Measurements from ENCODE around the gene TPD52L1.

TPD52L1 gene

GRCh38 chr6:125212377-125212776 is 58.8 kb downstream of the TPD52L1 start:
- Histone ChIP-seq H3K27me3 (ENCODE audit: control insufficient read depth in 1 of 2, insufficient read depth in 1 of 2, low read length in 2 of 2) (no peaks in the 10 kb centered on the region), H4K8ac (ENCODE audit: low read length) (peak overlapping the region; percentile 33), H3K4me3 (ENCODE audit: insufficient read depth in 1 of 2, low read depth in 1 of 2, low read length in 2 of 2) (no peak overlapping the region), H2AK5ac (ENCODE audit: low read length, severe bottlenecking) (no peak overlapping the region), H3K36me3 (ENCODE audit: control insufficient read depth in 1 of 2, insufficient read depth in 2 of 2, low read depth in 1 of 2, low read length in 2 of 2) (no peaks in the 10 kb centered on the region), H3K14ac (ENCODE audit: low read length in 2 of 2) (no peak overlapping the region), H3K18ac (ENCODE audit: low read depth in 1 of 2, low read length in 2 of 2) (no peak overlapping the region), H3K9ac (ENCODE audit: low read length) (no peak overlapping the region), H2AFZ (ENCODE audit: low read depth, low read length) (no peak overlapping the region), H3K4me1 (ENCODE audit: control insufficient read depth, insufficient read depth, low read depth, low read length) (peaks cover 2% of the 10 kb centered on the region), H3K23ac (ENCODE audit: low read length in 2 of 2) (no peak overlapping the region), H3K4me2 (ENCODE audit: low read length, poor library complexity, severe bottlenecking) (no peak overlapping the region), H4K91ac (ENCODE audit: low read length) (no peak overlapping the region), H3K9me3 (ENCODE audit: control insufficient read depth, low read length) (no peaks in the 10 kb centered on the region), H2BK15ac (ENCODE audit: low read depth, poor library complexity, severe bottlenecking) (no peak overlapping the region), H3K79me1 (replicated peaks; ENCODE audit: low read length, poor library complexity, severe bottlenecking) (peaks cover 13% of the 10 kb centered on the region), H2BK12ac (ENCODE audit: low read length in 2 of 2) (no peak overlapping the region), H3K4ac (ENCODE audit: low read depth in 1 of 2, low read length in 2 of 2) (no peak overlapping the region), H2BK5ac (ENCODE audit: low read depth, low read length, poor library complexity, severe bottlenecking) (no peak overlapping the region), H3K27ac (ENCODE audit: low read length, poor library complexity, severe bottlenecking) (no peak overlapping the region), H2BK120ac (ENCODE audit: low read depth, low read length) (no peak overlapping the region)
- DNase-seq = no peak
- WGBS = 97% methylated on average over 2 of the region's 2 CpGs

DNA sequence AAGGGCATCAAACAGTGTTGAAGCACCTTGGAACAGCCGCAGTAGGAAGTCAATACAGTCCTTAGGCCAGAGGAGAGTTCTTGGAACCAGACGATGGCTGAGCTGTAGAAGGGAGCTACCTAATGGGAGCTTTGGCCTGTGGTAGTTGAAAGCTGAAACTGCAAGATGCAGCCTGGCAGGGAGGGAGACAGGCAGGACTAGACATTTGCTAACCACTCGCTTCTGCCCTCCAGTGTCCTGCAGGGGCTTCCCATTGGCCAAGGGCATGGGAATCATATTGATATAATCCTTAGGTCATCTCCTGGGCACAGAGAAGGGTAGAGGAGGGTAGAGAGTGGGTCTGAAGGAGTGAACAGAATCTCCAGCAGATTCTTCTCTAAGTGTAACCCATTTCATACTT is 60.4 kb downstream of the TPD52L1 start:
- H2BK120ac ChIP-seq (ENCODE audit: low read depth, low read length) = no peak overlapping the region
- H3K23ac ChIP-seq (ENCODE audit: low read length in 2 of 2) = no peak overlapping the region
- H4K8ac ChIP-seq (ENCODE audit: low read length) = no peak overlapping the region
- H3K79me1 ChIP-seq (replicated peaks; ENCODE audit: low read length, poor library complexity, severe bottlenecking) = peaks cover 16% of the 10 kb centered on the region
- DNase-seq = no peak
- no peak overlapping the region for H3K9ac ChIP-seq (ENCODE audit: low read length)
- no peaks in the 10 kb centered on the region for H3K36me3 ChIP-seq (ENCODE audit: control insufficient read depth in 1 of 2, insufficient read depth in 2 of 2, low read depth in 1 of 2, low read length in 2 of 2)
- H3K9me3 ChIP-seq (ENCODE audit: control insufficient read depth, low read length) = no peaks in the 10 kb centered on the region
- WGBS = 92% methylated on average over 3 of the region's 3 CpGs
- no peak overlapping the region for H2BK5ac ChIP-seq (ENCODE audit: low read depth, low read length, poor library complexity, severe bottlenecking)
- H3K4me3 ChIP-seq (ENCODE audit: insufficient read depth in 1 of 2, low read depth in 1 of 2, low read length in 2 of 2) = no peak overlapping the region
- H4K91ac ChIP-seq (ENCODE audit: low read length) = no peak overlapping the region
- H3K4ac ChIP-seq (ENCODE audit: low read depth in 1 of 2, low read length in 2 of 2) = no peak overlapping the region
- H3K18ac ChIP-seq (ENCODE audit: low read depth in 1 of 2, low read length in 2 of 2) = peak overlapping the region in 1 of 2 experiments; percentile 38
- no peak overlapping the region for H2AFZ ChIP-seq (ENCODE audit: low read depth, low read length)
- H2AK5ac ChIP-seq (ENCODE audit: low read length, severe bottlenecking) = no peak overlapping the region
- H3K27me3 ChIP-seq (ENCODE audit: control insufficient read depth in 1 of 2, insufficient read depth in 1 of 2, low read length in 2 of 2) = no peaks in the 10 kb centered on the region
- H3K14ac ChIP-seq (ENCODE audit: low read length in 2 of 2) = peak overlapping the region in 1 of 2 experiments; percentile 48
- H2BK12ac ChIP-seq (ENCODE audit: low read length in 2 of 2) = no peak overlapping the region
- no peak overlapping the region for H3K4me2 ChIP-seq (ENCODE audit: low read length, poor library complexity, severe bottlenecking)
- H3K27ac ChIP-seq (ENCODE audit: low read length, poor library complexity, severe bottlenecking) = no peak overlapping the region
- H2BK15ac ChIP-seq (ENCODE audit: low read depth, poor library complexity, severe bottlenecking) = no peak overlapping the region
- H3K4me1 ChIP-seq (ENCODE audit: control insufficient read depth, insufficient read depth, low read depth, low read length) = peaks cover 2% of the 10 kb centered on the region

DNA sequence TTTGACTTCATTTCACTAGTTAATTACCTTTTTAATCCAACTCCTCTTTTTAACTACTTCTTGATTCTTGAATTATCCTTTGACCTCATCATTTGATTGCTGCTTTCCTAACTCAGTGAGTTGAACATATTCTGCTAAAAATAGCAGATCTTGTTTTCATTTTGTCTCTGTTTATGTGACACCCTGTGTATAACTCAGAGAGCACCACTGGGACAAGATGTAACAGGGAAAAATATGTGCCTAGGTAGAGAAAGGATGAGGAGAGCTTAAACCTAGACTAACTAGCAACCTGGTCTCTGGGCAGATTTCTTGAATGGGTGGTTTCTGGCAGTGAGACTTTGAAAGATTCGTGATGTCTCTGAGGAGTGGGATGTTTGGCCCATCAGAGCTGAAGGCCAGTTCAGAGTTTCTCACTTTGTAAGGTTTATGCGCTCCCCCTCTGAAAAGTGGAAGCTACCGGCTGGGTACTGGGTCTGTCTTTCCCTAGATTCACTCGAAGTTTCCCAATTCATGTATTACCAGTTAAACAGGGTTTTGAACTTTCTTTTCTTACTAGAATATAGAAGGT is 61.8 kb downstream of the TPD52L1 start:
- Histone ChIP-seq H3K27me3 (ENCODE audit: control insufficient read depth in 1 of 2, insufficient read depth in 1 of 2, low read length in 2 of 2) (no peaks in the 10 kb centered on the region), H3K27ac (ENCODE audit: low read length, poor library complexity, severe bottlenecking) (no peak overlapping the region), H2AK5ac (ENCODE audit: low read length, severe bottlenecking) (no peak overlapping the region), H3K4ac (ENCODE audit: low read depth in 1 of 2, low read length in 2 of 2) (no peak overlapping the region), H3K23ac (ENCODE audit: low read length in 2 of 2) (no peak overlapping the region), H4K91ac (ENCODE audit: low read length) (no peak overlapping the region), H3K36me3 (ENCODE audit: control insufficient read depth in 1 of 2, insufficient read depth in 2 of 2, low read depth in 1 of 2, low read length in 2 of 2) (no peaks in the 10 kb centered on the region), H2BK15ac (ENCODE audit: low read depth, poor library complexity, severe bottlenecking) (no peak overlapping the region), H2BK5ac (ENCODE audit: low read depth, low read length, poor library complexity, severe bottlenecking) (no peak overlapping the region), H2AFZ (ENCODE audit: low read depth, low read length) (no peak overlapping the region), H3K4me3 (ENCODE audit: insufficient read depth in 1 of 2, low read depth in 1 of 2, low read length in 2 of 2) (no peak overlapping the region), H3K9me3 (ENCODE audit: control insufficient read depth, low read length) (no peaks in the 10 kb centered on the region), H3K9ac (ENCODE audit: low read length) (no peak overlapping the region), H3K79me1 (replicated peaks; ENCODE audit: low read length, poor library complexity, severe bottlenecking) (peaks cover 20% of the 10 kb centered on the region), H3K4me1 (ENCODE audit: control insufficient read depth, insufficient read depth, low read depth, low read length) (peaks cover 6% of the 10 kb centered on the region), H3K18ac (ENCODE audit: low read depth in 1 of 2, low read length in 2 of 2) (no peak overlapping the region), H4K8ac (ENCODE audit: low read length) (no peak overlapping the region), H2BK120ac (ENCODE audit: low read depth, low read length) (no peak overlapping the region), H3K14ac (ENCODE audit: low read length in 2 of 2) (no peak overlapping the region), H3K4me2 (ENCODE audit: low read length, poor library complexity, severe bottlenecking) (no peak overlapping the region), H2BK12ac (ENCODE audit: low read length in 2 of 2) (no peak overlapping the region)
- WGBS = 89% methylated on average over 2 of the region's 4 CpGs
- no peak for DNase-seq

DNA sequence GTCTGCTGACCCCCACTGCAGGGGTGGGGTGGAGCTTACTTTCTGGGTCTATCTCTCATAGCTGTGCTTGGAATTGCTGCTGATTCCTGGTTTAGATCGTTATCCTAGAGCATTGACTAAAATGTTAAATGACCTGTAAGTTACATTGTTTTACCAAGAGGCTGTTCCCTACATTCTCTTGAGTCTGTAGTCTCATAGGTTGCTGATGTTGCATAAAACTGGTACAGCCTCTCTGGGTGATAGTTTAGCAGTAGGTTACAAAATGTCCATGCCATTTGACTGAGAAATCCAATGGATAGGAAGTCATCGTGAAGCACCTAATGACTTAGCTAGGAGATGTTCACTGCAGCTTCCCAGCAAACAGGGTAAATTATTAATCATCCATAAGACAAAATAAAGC is 62.4 kb downstream of the TPD52L1 start:
- H2BK5ac ChIP-seq (ENCODE audit: low read depth, low read length, poor library complexity, severe bottlenecking) = no peak overlapping the region
- WGBS = 82% methylated on average over 1 of the region's 2 CpGs
- no peak for DNase-seq

More for the DNA sequence above, 62.4 kb downstream of the TPD52L1 start:
- H3K9ac ChIP-seq (ENCODE audit: low read length) = no peak overlapping the region
- H3K36me3 ChIP-seq (ENCODE audit: control insufficient read depth in 1 of 2, insufficient read depth in 2 of 2, low read depth in 1 of 2, low read length in 2 of 2) = no peaks in the 10 kb centered on the region
- peaks cover 20% of the 10 kb centered on the region for H3K79me1 ChIP-seq (replicated peaks; ENCODE audit: low read length, poor library complexity, severe bottlenecking)
- no peak overlapping the region for H2BK15ac ChIP-seq (ENCODE audit: low read depth, poor library complexity, severe bottlenecking)
- H3K23ac ChIP-seq (ENCODE audit: low read length in 2 of 2) = no peak overlapping the region
- H3K9me3 ChIP-seq (ENCODE audit: control insufficient read depth, low read length) = no peaks in the 10 kb centered on the region
- no peak overlapping the region for H2BK120ac ChIP-seq (ENCODE audit: low read depth, low read length)
- no peak overlapping the region for H2AFZ ChIP-seq (ENCODE audit: low read depth, low read length)
- H3K14ac ChIP-seq (ENCODE audit: low read length in 2 of 2) = no peak overlapping the region
- no peak overlapping the region for H3K27ac ChIP-seq (ENCODE audit: low read length, poor library complexity, severe bottlenecking)
- H4K91ac ChIP-seq (ENCODE audit: low read length) = no peak overlapping the region
- no peaks in the 10 kb centered on the region for H3K27me3 ChIP-seq (ENCODE audit: control insufficient read depth in 1 of 2, insufficient read depth in 1 of 2, low read length in 2 of 2)
- no peak overlapping the region for H4K8ac ChIP-seq (ENCODE audit: low read length)
- H2AK5ac ChIP-seq (ENCODE audit: low read length, severe bottlenecking) = no peak overlapping the region
- H3K4me2 ChIP-seq (ENCODE audit: low read length, poor library complexity, severe bottlenecking) = no peak overlapping the region
- no peak overlapping the region for H3K4me3 ChIP-seq (ENCODE audit: insufficient read depth in 1 of 2, low read depth in 1 of 2, low read length in 2 of 2)
- H3K18ac ChIP-seq (ENCODE audit: low read depth in 1 of 2, low read length in 2 of 2) = peak overlapping the region in 1 of 2 experiments; percentile 18
- H3K4me1 ChIP-seq (ENCODE audit: control insufficient read depth, insufficient read depth, low read depth, low read length) = peaks cover 8% of the 10 kb centered on the region
- H2BK12ac ChIP-seq (ENCODE audit: low read length in 2 of 2) = no peak overlapping the region
- no peak overlapping the region for H3K4ac ChIP-seq (ENCODE audit: low read depth in 1 of 2, low read length in 2 of 2)

Data from mesenchymal stem cell (in vitro differentiated cells and primary cell).